Measurements from ENCODE around the gene TIGIT.

Gene TIGIT

DNA sequence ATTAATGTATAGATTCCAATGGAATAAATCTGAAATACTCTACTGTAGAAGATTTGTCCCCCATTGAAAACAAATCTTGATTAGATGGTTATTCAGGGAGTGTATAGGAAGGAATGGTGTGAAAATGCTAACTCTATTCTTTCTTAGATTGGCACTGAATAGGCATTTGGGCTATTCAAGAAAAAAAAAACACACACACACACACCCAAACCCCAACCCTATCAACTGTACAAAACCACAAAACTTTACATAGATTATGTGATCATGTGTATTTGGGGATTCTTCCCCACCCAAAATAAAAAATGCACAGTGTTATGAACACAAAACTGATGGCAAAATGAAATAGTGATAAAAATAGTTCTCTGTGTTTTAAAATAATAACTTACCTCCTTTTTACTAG lies 61.8 kb downstream of the TIGIT start:
- no peak for DNase-seq

GRCh38 chr3:114356066-114356465 lies 62.2 kb downstream of the TIGIT start:
- no peak for DNase-seq

- DNase-seq = no peak
Observed at GRCh38 chr3:114356525-114356924, 62.7 kb downstream of the TIGIT start.
